SU-DHL-6 (cell line): ENCODE measurements around the gene UBASH3A.

Experiments
- H2AFZ ChIP-seq: fragments of 200-600 bp; sonication (generic); 2 replicates; pipeline ENCODE4 v1.6.1; 2014; ENCODE audit warnings: low read depth, mild to moderate bottlenecking, moderate library complexity, mixed read lengths, antibody characterized with exemption, low read length; ENCODE audit not compliant: severe bottlenecking
- H3F3A ChIP-seq: fragments of 200-600 bp; shearing (Covaris generic); 2 replicates; pipeline ENCODE4 v1.6.0; 2016; ENCODE audit warnings: antibody characterized with exemption, mild to moderate bottlenecking; ENCODE audit not compliant: insufficient read depth
- H3K27ac ChIP-seq: fragments of 200-600 bp; sonication (generic); 2 replicates; pipeline ENCODE4 v1.5.1; 2016; ENCODE audit warnings: low read depth, mild to moderate bottlenecking, low read length, moderate library complexity, mixed read lengths
- H3K27me3 ChIP-seq: fragments of 200-600 bp; sonication (generic), shearing (Covaris generic); 2 replicates; pipeline ENCODE4 v1.6.0; 2014; ENCODE audit warnings: mild to moderate bottlenecking, low read length
- H3K36me3 ChIP-seq: fragments of 200-600 bp; sonication (generic); 2 replicates; pipeline ENCODE4 v1.6.1; 2014; ENCODE audit warnings: mild to moderate bottlenecking, low read length, mixed read lengths
- H3K4me2 ChIP-seq: fragments of 300-600, 200-600 bp; shearing (Covaris generic), sonication (generic); 2 replicates; pipeline ENCODE4 v1.6.0; 2014; ENCODE audit warnings: low read length, low read depth, mild to moderate bottlenecking; ENCODE audit not compliant: poor library complexity, severe bottlenecking
- H3K4me3 ChIP-seq: fragments of 200-600 bp; sonication (generic); 2 replicates; pipeline ENCODE4 v1.5.1; 2014; ENCODE audit warnings: antibody characterized with exemption, low read length, mild to moderate bottlenecking, mixed read lengths; ENCODE audit not compliant: insufficient read depth, poor library complexity, severe bottlenecking
- H3K79me2 ChIP-seq: fragments of 200-600 bp; sonication (generic); 2 replicates; pipeline ENCODE4 v1.6.1; 2014; ENCODE audit warnings: mild to moderate bottlenecking, low read length, moderate library complexity; ENCODE audit not compliant: insufficient read depth
- H3K9ac ChIP-seq: fragments of 200-600 bp; sonication (generic); 2 replicates; pipeline ENCODE4 v1.7.0; 2014; ENCODE audit warnings: mild to moderate bottlenecking, low read length
- H3K9me2 ChIP-seq: fragments of 200-600 bp; sonication (generic); replicated peaks from 2 replicates; pipeline ENCODE4 v1.6.1; 2014; ENCODE audit warnings: low read length; ENCODE audit not compliant: insufficient read depth
- H3K9me3 ChIP-seq: fragments of 200-600 bp; sonication (generic); 2 replicates; pipeline ENCODE4 v1.6.1; 2014; ENCODE audit warnings: low read length, mixed read lengths; ENCODE audit not compliant: insufficient read depth
- H4K20me1 ChIP-seq: fragments of 200-600 bp; sonication (generic); 2 replicates; pipeline ENCODE4 v1.6.1; 2014; ENCODE audit warnings: low read depth, mild to moderate bottlenecking, antibody characterized with exemption, low read length, moderate library complexity, mixed read lengths
- CTCF ChIP-seq: fragments of 200-600 bp; sonication (generic); IDR thresholded peaks from one replicate; pipeline ENCODE4 v1.5.1; 2017; ENCODE audit warnings: antibody characterized with exemption, mild to moderate bottlenecking, low read length, moderate library complexity; ENCODE audit not compliant: insufficient read depth, poor library complexity, severe bottlenecking
- EZH2phosphoT487 ChIP-seq: fragments of 200-600 bp; sonication (generic), shearing (Covaris generic); conservative IDR thresholded peaks from 2 replicates; pipeline ENCODE4 v1.6.1; 2018; ENCODE audit warnings: mild to moderate bottlenecking, antibody characterized with exemption, low read length, moderate library complexity, mixed read lengths

UBASH3A gene

GRCh38 chr21:42460391-42461184 is 56.9 kb downstream of the UBASH3A start:
- Histone ChIP-seq H3K4me2 (peak overlapping the region; percentile 39), H3K4me3 (no peak overlapping the region), H3K9ac (no peak overlapping the region), H3K27me3 (no peaks in the 10 kb centered on the region), H3F3A (peaks cover 6% of the 10 kb centered on the region; the same call in 1 of the 2 replicates), H3K9me3 (no peaks in the 10 kb centered on the region), H3K79me2 (no peaks in the 10 kb centered on the region), H3K36me3 (no peaks in the 10 kb centered on the region), H3K9me2 (no peaks in the 10 kb centered on the region), H3K27ac (peak overlapping the region; percentile 49), H4K20me1 (no peaks in the 10 kb centered on the region), H2AFZ (no peak overlapping the region)
- TF ChIP-seq EZH2phosphoT487: no peak
- no peak for TF ChIP-seq CTCF

GRCh38 chr21:42461185-42461520 is 57.5 kb downstream of the UBASH3A start:
- Histone ChIP-seq H3K27ac (peak overlapping the region; percentile 49), H3K4me2 (peak overlapping the region; percentile 39)

GRCh38 chr21:42461881-42462877 is 58.5 kb downstream of the UBASH3A start:
- peaks cover 6% of the 10 kb centered on the region; the same call in 1 of the 2 replicates for H3F3A ChIP-seq
- peak overlapping the region; percentile 49 for H3K27ac ChIP-seq
- H3K9me3 ChIP-seq: no peaks in the 10 kb centered on the region
- H3K27me3 ChIP-seq: no peaks in the 10 kb centered on the region
- H3K4me2 ChIP-seq: peak overlapping the region; percentile 39
- no peak overlapping the region for H3K9ac ChIP-seq
- no peaks in the 10 kb centered on the region for H3K9me2 ChIP-seq
- H3K4me3 ChIP-seq: no peak overlapping the region
- no peak overlapping the region for H2AFZ ChIP-seq
- H3K79me2 ChIP-seq: no peaks in the 10 kb centered on the region
- H4K20me1 ChIP-seq: no peaks in the 10 kb centered on the region
- TF ChIP-seq EZH2phosphoT487 (no peak), CTCF (no peak)
- no peaks in the 10 kb centered on the region for H3K36me3 ChIP-seq

More at GRCh38 chr21:42461185-42461520, 57.5 kb downstream of the UBASH3A start:
- Histone ChIP-seq H3K9ac (no peak overlapping the region), H3K9me3 (no peaks in the 10 kb centered on the region), H2AFZ (no peak overlapping the region), H3K4me3 (no peak overlapping the region), H3K79me2 (no peaks in the 10 kb centered on the region), H3F3A (peaks cover 6% of the 10 kb centered on the region; the same call in 1 of the 2 replicates), H4K20me1 (no peaks in the 10 kb centered on the region), H3K27me3 (no peaks in the 10 kb centered on the region), H3K36me3 (no peaks in the 10 kb centered on the region), H3K9me2 (no peaks in the 10 kb centered on the region)
- TF ChIP-seq CTCF (no peak), EZH2phosphoT487 (no peak)
